GM12891 (cell line): ENCODE measurements around the gene PCSK9.

ENCODE experiments used
- POLR2A ChIP-seq: IDR thresholded peaks from 2 replicates; pipeline ENCODE4 v1.6.1; 2011; ENCODE audit warnings: low read depth, low read length, control low read depth
- POLR2AphosphoS5 ChIP-seq: IDR thresholded peaks from 2 replicates; pipeline ENCODE4 v1.6.1; 2011; ENCODE audit warnings: low read depth, low read length, control low read depth
- TAF1 ChIP-seq: IDR thresholded peaks from 2 replicates; pipeline ENCODE4 v1.6.1; 2011; ENCODE audit warnings: low read depth, low read length, control low read depth

- no peak for TF ChIP-seq TAF1
- no peak for TF ChIP-seq POLR2AphosphoS5
- TF ChIP-seq POLR2A: no peak
These were observed 49.2 kb upstream of the PCSK9 start for GRCh38 chr1:54989968-54990810.
